Ascending aorta (tissue), 2 donors: Measurements from ENCODE around the gene CACNG5. TPM values are rescaled to one million over a fixed set of nuclear protein-coding genes. Genes with fewer than 3 reads are reported as not detected.

Source experiments
- DNase-seq, 2 donors: peaks; one replicate each; pipeline ENCODE4 v3.0.0-alpha.2; 2019; ENCODE audit warnings: low spot score in 2 of 2
- H3K27ac ChIP-seq, 2 donors: fragments of 200-600 bp; sonication (generic); one replicate each; pipeline ENCODE4 v1.5.1; 2016 to 2017; ENCODE audit warnings: mild to moderate bottlenecking in 1 of 2
- H3K27me3 ChIP-seq: fragments of 200-600 bp; sonication (generic); one replicate; pipeline ENCODE4 v1.5.1; 2017
- H3K36me3 ChIP-seq, 2 donors: fragments of 200-600 bp; sonication (generic); one replicate each; pipeline ENCODE4 v1.5.1; 2016
- H3K4me1 ChIP-seq, 2 donors: fragments of 200-600 bp; sonication (generic); one replicate each; pipeline ENCODE4 v1.5.1; 2016 to 2017; ENCODE audit warnings: mild to moderate bottlenecking in 1 of 2
- H3K4me3 ChIP-seq, 2 donors: fragments of 200-600 bp; sonication (generic); one replicate each; pipeline ENCODE4 v1.5.1; 2016 to 2017; ENCODE audit warnings: mild to moderate bottlenecking in 1 of 2
- H3K9me3 ChIP-seq, 2 donors: fragments of 200-600 bp; sonication (generic); one replicate each; pipeline ENCODE4 v1.5.1; 2016
- CTCF ChIP-seq, 3 experiments: fragments of 200-600 bp in 2 of 3; fragments of 450-650 bp in 1 of 3; sonication (generic) in 2 of 3; IDR thresholded peaks; one replicate each; pipeline ENCODE4 v1.5.1; 2016 to 2019; ENCODE audit warnings: antibody characterized with exemption in 3 of 3, mild to moderate bottlenecking in 1 of 3, moderate library complexity in 1 of 3
- intact Hi-C: fragments of 100-400 bp; cut with DNase I; formaldehyde crosslinking; loops from one replicate; pipeline ENCODE4 v1.15.1; 2023
- total RNA-seq: library from RNA; depleted of rRNA; stranded (reverse); fragments of >200 nt; gene quantifications from one replicate; pipeline ENCODE4 v1.1.0, GENCODE V29; 2016

CACNG5 gene
- total RNA-seq, 1 donor from 2014 or later, result not detected

GRCh38 chr17:66934040-66934439, 99.1 kb downstream of the CACNG5 start:
- TF ChIP-seq CTCF (IDR thresholded peaks at IDR 0.05), result no peak
- no peaks in the 10 kb centered on the region for H3K36me3 ChIP-seq
- no peak overlapping the region for H3K4me3 ChIP-seq
- intact Hi-C loops, result no loop called here
- no peak overlapping the region for H3K27ac ChIP-seq
- H3K27me3 ChIP-seq, result no peaks in the 10 kb centered on the region
- DNase-seq, result no peak
- no peaks in the 10 kb centered on the region for H3K9me3 ChIP-seq
- no peaks in the 10 kb centered on the region for H3K4me1 ChIP-seq

Other genes starting within 250 kb of the CACNG5 start
- not detected for gene CACNG4, start 129.6 kb downstream of the CACNG5 start, total RNA-seq
- gene CACNG1, start 209.4 kb downstream of the CACNG5 start, total RNA-seq, result not detected